GM23248 (cell line): Measurements from ENCODE around the gene TSPAN14. TPM values are rescaled to one million over a fixed set of nuclear protein-coding genes. Genes with fewer than 3 reads are reported as not detected.

Experiments
- DNase-seq: peaks from one replicate; pipeline ENCODE4 v3.0.0-alpha.2; 2015
- H2AFZ ChIP-seq: fragments of 200-600 bp; sonication (generic); 2 replicates; pipeline ENCODE4 v1.6.1; 2016; ENCODE audit warnings: antibody characterized with exemption
- H3F3A ChIP-seq: fragments of 200-600 bp; sonication (generic); 2 replicates; pipeline ENCODE4 v1.6.1; 2016; ENCODE audit warnings: mild to moderate bottlenecking, antibody characterized with exemption, mixed run types; ENCODE audit not compliant: insufficient read depth
- H3K27ac ChIP-seq: fragments of 200-600 bp; sonication (generic); 2 replicates; pipeline ENCODE4 v1.5.1; 2016; ENCODE audit warnings: mild to moderate bottlenecking
- H3K27me3 ChIP-seq: fragments of 200-600 bp; sonication (generic); replicated peaks from 2 replicates; pipeline ENCODE4 v1.6.1; 2016; ENCODE audit warnings: mild to moderate bottlenecking; ENCODE audit not compliant: insufficient read depth
- H3K36me3 ChIP-seq: fragments of 200-600 bp; sonication (generic); 2 replicates; pipeline ENCODE4 v1.6.1; 2016; ENCODE audit warnings: low read depth, mild to moderate bottlenecking
- H3K4me1 ChIP-seq: fragments of 200-600 bp; sonication (generic); 2 replicates; pipeline ENCODE4 v1.6.1; 2016; ENCODE audit warnings: mild to moderate bottlenecking; ENCODE audit not compliant: insufficient read depth
- H3K4me2 ChIP-seq: fragments of 200-600 bp; sonication (generic); one replicate; pipeline ENCODE4 v1.6.1; 2016; ENCODE audit warnings: mild to moderate bottlenecking; ENCODE audit not compliant: unreplicated experiment
- H3K4me3 ChIP-seq: fragments of 200-600 bp; sonication (generic); 2 replicates; pipeline ENCODE4 v1.5.1; 2016; ENCODE audit warnings: mild to moderate bottlenecking
- H3K79me2 ChIP-seq: fragments of 200-600 bp; sonication (generic); 2 replicates; pipeline ENCODE4 v1.6.1; 2016; ENCODE audit warnings: mild to moderate bottlenecking; ENCODE audit not compliant: insufficient read depth
- H3K9ac ChIP-seq: fragments of 200-600 bp; sonication (generic); 2 replicates; pipeline ENCODE4 v1.6.1; 2016; ENCODE audit warnings: mild to moderate bottlenecking
- H3K9me2 ChIP-seq: fragments of 200-600 bp; sonication (generic); 2 replicates; pipeline ENCODE4 v1.6.1; 2016; ENCODE audit warnings: mixed run types, mild to moderate bottlenecking, moderate library complexity; ENCODE audit not compliant: insufficient read depth
- H3K9me3 ChIP-seq: fragments of 200-600 bp; sonication (generic); one replicate; pipeline ENCODE4 v1.6.1; 2017; ENCODE audit warnings: low read depth
- H4K20me1 ChIP-seq: fragments of 200-600 bp; sonication (generic); 2 replicates; pipeline ENCODE4 v1.6.0; 2016; ENCODE audit not compliant: insufficient read depth
- EZH2 ChIP-seq: fragments of 200-600 bp; sonication (generic); IDR thresholded peaks from 2 replicates; pipeline ENCODE4 v1.6.1; 2018; ENCODE audit warnings: antibody characterized with exemption, mild to moderate bottlenecking; ENCODE audit not compliant: insufficient read depth, poor library complexity, severe bottlenecking
- EZH2phosphoT487 ChIP-seq: fragments of 200-600 bp; sonication (generic); IDR thresholded peaks from 2 replicates; pipeline ENCODE4 v1.6.1; 2018; ENCODE audit warnings: antibody characterized with exemption, moderate library complexity, mild to moderate bottlenecking, low read depth; ENCODE audit not compliant: insufficient read depth
- WGBS, 2 experiments: methylation state at CpG; one replicate each; pipeline ENCODE4 v1.1.6; 2015 to 2017; ENCODE audit warnings: low lambda C conversion rate in 2 of 2, low coverage in 1 of 2; ENCODE audit errors: missing lambda C conversion rate in 2 of 2; 5-methylcytosine and 5-hydroxymethylcytosine counted together
- in situ Hi-C: fragments of 300-500 bp; cut with MboI; formaldehyde crosslinking; loops from 2 replicates; pipeline ENCODE4 v1.15.0; 2020
- polyA plus RNA-seq: library from polyadenylated mRNA; unstranded; fragments of >200 nt; fragmentation: Nextera tagmentation; extraction: Ambion mirVana; gene quantifications from 2 replicates; pipeline ENCODE4 v1.2.1, GENCODE V29; 2016
- total RNA-seq: library from RNA; depleted of rRNA; stranded (reverse); fragments of >200 nt; shearing (Covaris generic); gene quantifications from 2 replicates; pipeline ENCODE4 v1.2.3, GENCODE V29; 2014

Gene TSPAN14
- total and polyA plus RNA-seq, 2 experiments from 2014 or later, result 14.1 to 23.7 TPM

- H3K4me1 ChIP-seq, result peaks cover 41% of the 10 kb centered on the region
- no peaks in the 10 kb centered on the region for H3K9me2 ChIP-seq
- no peak for DNase-seq
- no peaks in the 10 kb centered on the region for H3K9me3 ChIP-seq
- 93 to 96% methylated on average over 13 of the region's 13 CpGs for WGBS, 2 experiments
- H3K4me3 ChIP-seq, result no peak overlapping the region
- no peaks in the 10 kb centered on the region for H3K27me3 ChIP-seq
- peaks cover 48% of the 10 kb centered on the region for H3K79me2 ChIP-seq
- no peak overlapping the region for H2AFZ ChIP-seq
- H3K36me3 ChIP-seq, result no peaks in the 10 kb centered on the region
- no peak overlapping the region for H3K27ac ChIP-seq
- no peak overlapping the region for H3K4me2 ChIP-seq
- H4K20me1 ChIP-seq, result no peaks in the 10 kb centered on the region
- no peak overlapping the region for H3K9ac ChIP-seq
- H3F3A ChIP-seq, result peaks cover 34% of the 10 kb centered on the region
- TF ChIP-seq EZH2phosphoT487, result no peak
- TF ChIP-seq EZH2, result no peak
- in situ Hi-C loops, result loop anchor here (5.0 kb wide), 1 partner anchor 56 kb away; no protein-coding TSS in a partner anchor
Measured at GRCh38 chr10:80502621-80503583, 48.8 kb downstream of the TSPAN14 start.

DNA sequence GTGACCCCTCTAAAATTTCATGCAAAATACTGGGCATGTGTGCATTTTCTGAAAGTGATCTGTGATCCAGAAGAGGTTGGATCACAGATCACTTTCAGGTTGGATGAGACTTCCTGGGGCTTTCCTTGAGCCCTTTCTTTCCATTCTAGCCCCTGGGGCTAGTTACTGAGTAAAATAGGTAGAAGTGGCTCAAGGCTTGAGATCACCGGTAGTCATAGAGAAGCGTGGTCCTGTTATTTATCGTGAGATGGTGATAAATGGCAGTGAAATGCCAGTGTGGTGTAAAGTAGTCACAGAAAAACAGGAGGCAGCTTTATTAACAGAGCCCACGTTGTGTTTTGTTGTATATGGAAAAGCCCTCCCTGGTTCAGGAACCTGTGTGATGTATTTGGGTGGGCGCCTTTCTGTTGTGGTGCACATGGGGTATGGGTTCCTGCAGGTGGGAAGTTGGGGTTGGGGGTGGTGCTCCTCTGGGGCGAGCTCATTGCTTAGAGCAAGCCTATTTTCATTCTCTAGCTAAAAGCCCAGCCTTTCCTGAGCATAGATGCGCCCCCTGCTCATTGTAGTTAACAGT lies 49.6 kb downstream of the TSPAN14 start:
- WGBS, 2 experiments, result 91% methylated on average over 7 of the region's 7 CpGs
- TF ChIP-seq EZH2phosphoT487, result no peak
- TF ChIP-seq EZH2, result no peak
- DNase-seq, result no peak
- H3K27me3 ChIP-seq, result no peaks in the 10 kb centered on the region
- H4K20me1 ChIP-seq, result no peaks in the 10 kb centered on the region
- no peaks in the 10 kb centered on the region for H3K36me3 ChIP-seq
- H3K79me2 ChIP-seq, result peaks cover 44% of the 10 kb centered on the region
- no peak overlapping the region for H3K4me3 ChIP-seq
- peaks cover 34% of the 10 kb centered on the region for H3K4me1 ChIP-seq
- no peak overlapping the region for H3K4me2 ChIP-seq
- no peak overlapping the region for H3K27ac ChIP-seq
- H3K9me3 ChIP-seq, result no peaks in the 10 kb centered on the region
- peaks cover 28% of the 10 kb centered on the region for H3F3A ChIP-seq
- no peaks in the 10 kb centered on the region for H3K9me2 ChIP-seq
- no peak overlapping the region for H3K9ac ChIP-seq
- H2AFZ ChIP-seq, result no peak overlapping the region
- in situ Hi-C loops, result loop anchor here (5.0 kb wide), 1 partner anchor 56 kb away; no protein-coding TSS in a partner anchor

GRCh38 chr10:80504158-80504811 lies 50.2 kb downstream of the TSPAN14 start:
- Histone ChIP-seq H3K27me3 (no peaks in the 10 kb centered on the region), H3K79me2 (peaks cover 44% of the 10 kb centered on the region), H4K20me1 (no peaks in the 10 kb centered on the region), H3K4me2 (no peak overlapping the region), H3K9me3 (no peaks in the 10 kb centered on the region), H3K27ac (no peak overlapping the region), H3F3A (peaks cover 24% of the 10 kb centered on the region), H3K4me3 (no peak overlapping the region), H3K4me1 (peaks cover 30% of the 10 kb centered on the region), H3K9ac (no peak overlapping the region), H3K9me2 (no peaks in the 10 kb centered on the region), H3K36me3 (no peaks in the 10 kb centered on the region), H2AFZ (no peak overlapping the region)
- TF ChIP-seq EZH2phosphoT487 (no peak), EZH2 (no peak)
- in situ Hi-C loops, result loop anchor here (5.0 kb wide), 1 partner anchor 57 kb away; no protein-coding TSS in a partner anchor
- WGBS, 2 experiments, result 89 to 90% methylated on average over 7 of the region's 7 CpGs
- no peak for DNase-seq

- no peak overlapping the region for H2AFZ ChIP-seq
- no peak overlapping the region for H3K27ac ChIP-seq
- no peaks in the 10 kb centered on the region for H3K9me2 ChIP-seq
- H3K79me2 ChIP-seq, result peaks cover 44% of the 10 kb centered on the region
- H3K4me1 ChIP-seq, result peaks cover 28% of the 10 kb centered on the region
- no peaks in the 10 kb centered on the region for H4K20me1 ChIP-seq
- peaks cover 17% of the 10 kb centered on the region for H3F3A ChIP-seq
- H3K9ac ChIP-seq, result no peak overlapping the region
- H3K4me2 ChIP-seq, result no peak overlapping the region
- no peak overlapping the region for H3K4me3 ChIP-seq
- H3K36me3 ChIP-seq, result no peaks in the 10 kb centered on the region
- TF ChIP-seq EZH2 (no peak), EZH2phosphoT487 (no peak)
- H3K9me3 ChIP-seq, result no peaks in the 10 kb centered on the region
- no peak for DNase-seq
- in situ Hi-C loops, result loop anchor here (5.0 kb wide), 1 partner anchor 58 kb away; no protein-coding TSS in a partner anchor
- H3K27me3 ChIP-seq, result no peaks in the 10 kb centered on the region
- WGBS, 2 experiments, result 78 to 82% methylated on average over 5 of the region's 5 CpGs
Measured at GRCh38 chr10:80504897-80505465, 50.9 kb downstream of the TSPAN14 start.
